IMR-90 (cell line): Measurements from ENCODE around the gene ELAVL1.

ENCODE experiments used
- BHLHE40 ChIP-seq: fragments of 150-350 bp; IDR thresholded peaks from 2 replicates; pipeline ENCODE4 v1.6.1; 2016; ENCODE audit warnings: mild to moderate bottlenecking, low read depth, low read length
- CEBPB ChIP-seq: IDR thresholded peaks from 2 replicates; pipeline ENCODE4 v1.6.1; 2012; ENCODE audit warnings: low read depth, low read length, improper control_type of control experiment
- MAFK ChIP-seq: IDR thresholded peaks from 2 replicates; pipeline ENCODE4 v1.6.1; 2012; ENCODE audit warnings: low read depth, low read length, improper control_type of control experiment
- MAZ ChIP-seq: IDR thresholded peaks from 2 replicates; pipeline ENCODE4 v1.6.1; 2012; ENCODE audit warnings: low read depth, mild to moderate bottlenecking, low read length, improper control_type of control experiment, moderate library complexity, borderline replicate concordance
- NFE2L2 ChIP-seq: fragments of 150-350 bp; IDR thresholded peaks from 2 replicates; pipeline ENCODE4 v1.6.1; 2016; ENCODE audit warnings: low read depth, mild to moderate bottlenecking, low read length
- POLR2A ChIP-seq: IDR thresholded peaks from 2 replicates; pipeline ENCODE4 v1.6.1; 2012; ENCODE audit warnings: mild to moderate bottlenecking, low read depth, low read length
- RAD21 ChIP-seq: IDR thresholded peaks from 2 replicates; pipeline ENCODE4 v1.6.1; 2012; ENCODE audit warnings: low read length, improper control_type of control experiment
- RCOR1 ChIP-seq: IDR thresholded peaks from 2 replicates; pipeline ENCODE4 v1.6.1; 2012; ENCODE audit warnings: mild to moderate bottlenecking, low read length, improper control_type of control experiment; ENCODE audit not compliant: insufficient replicate concordance
- RFX5 ChIP-seq: IDR thresholded peaks from 2 replicates; pipeline ENCODE4 v1.8.0; 2012; ENCODE audit warnings: low read depth, mild to moderate bottlenecking, low read length, moderate library complexity
- SMC3 ChIP-seq: fragments of 150-350 bp; IDR thresholded peaks from 2 replicates; pipeline ENCODE4 v1.6.1; 2016; ENCODE audit warnings: low read depth, mild to moderate bottlenecking, antibody characterized with exemption, low read length, moderate library complexity
- USF2 ChIP-seq: fragments of 150-350 bp; IDR thresholded peaks from 2 replicates; pipeline ENCODE4 v1.6.1; 2017; ENCODE audit warnings: mild to moderate bottlenecking, antibody characterized with exemption, low read length, low read depth
- TF ChIP-seq, protein P1 (sequence below): conservative IDR thresholded peaks from 2 replicates; pipeline ENCODE4 v1.5.1; 2012; ENCODE audit warnings: mild to moderate bottlenecking, low read depth, low read length, improper control_type of control experiment

GRCh38 chr19:7942981-7943443, 62.4 kb downstream of the ELAVL1 start:
- no peak for TF ChIP-seq SMC3
- TF ChIP-seq, protein P1, sequence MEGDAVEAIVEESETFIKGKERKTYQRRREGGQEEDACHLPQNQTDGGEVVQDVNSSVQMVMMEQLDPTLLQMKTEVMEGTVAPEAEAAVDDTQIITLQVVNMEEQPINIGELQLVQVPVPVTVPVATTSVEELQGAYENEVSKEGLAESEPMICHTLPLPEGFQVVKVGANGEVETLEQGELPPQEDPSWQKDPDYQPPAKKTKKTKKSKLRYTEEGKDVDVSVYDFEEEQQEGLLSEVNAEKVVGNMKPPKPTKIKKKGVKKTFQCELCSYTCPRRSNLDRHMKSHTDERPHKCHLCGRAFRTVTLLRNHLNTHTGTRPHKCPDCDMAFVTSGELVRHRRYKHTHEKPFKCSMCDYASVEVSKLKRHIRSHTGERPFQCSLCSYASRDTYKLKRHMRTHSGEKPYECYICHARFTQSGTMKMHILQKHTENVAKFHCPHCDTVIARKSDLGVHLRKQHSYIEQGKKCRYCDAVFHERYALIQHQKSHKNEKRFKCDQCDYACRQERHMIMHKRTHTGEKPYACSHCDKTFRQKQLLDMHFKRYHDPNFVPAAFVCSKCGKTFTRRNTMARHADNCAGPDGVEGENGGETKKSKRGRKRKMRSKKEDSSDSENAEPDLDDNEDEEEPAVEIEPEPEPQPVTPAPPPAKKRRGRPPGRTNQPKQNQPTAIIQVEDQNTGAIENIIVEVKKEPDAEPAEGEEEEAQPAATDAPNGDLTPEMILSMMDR: no peak
- TF ChIP-seq CEBPB: no peak
- TF ChIP-seq RAD21: no peak
- TF ChIP-seq RCOR1: no peak
- no peak for TF ChIP-seq RFX5
- TF ChIP-seq MAZ: no peak
- TF ChIP-seq NFE2L2: no peak
- no peak for TF ChIP-seq MAFK
- TF ChIP-seq POLR2A: no peak
- TF ChIP-seq BHLHE40: no peak
- no peak for TF ChIP-seq USF2
